Activated T-helper 1 cell treated with anti-CD3 and anti-CD28 coated beads, Interleukin-12 subunit alpha, Interleukin-12 subunit beta, Interleukin-2, Interleukin-4 antibody, amounts not matched to agents 30 ng/mL and 10 ng/mL and 1 ng/mL, durations not matched to agents 14 hours and 24 hours and 36 hours (primary cell): Measurements from ENCODE around the gene CPA5. TPM values are rescaled to one million over a fixed set of nuclear protein-coding genes. Genes with fewer than 3 reads are reported as not detected.

Experiments
- DNase-seq: peaks from one replicate; pipeline ENCODE4 v3.0.0; 2021; ENCODE audit warnings: low spot score
- H3K27ac Mint-ChIP-seq: one replicate; pipeline ENCODE4 v1.8.0; 2021; ENCODE audit warnings: mild to moderate bottlenecking, mixed read lengths
- H3K27me3 Mint-ChIP-seq: one replicate; pipeline ENCODE4 v1.8.0; 2022; ENCODE audit warnings: mild to moderate bottlenecking, moderate library complexity, mixed read lengths; ENCODE audit not compliant: insufficient read depth
- H3K36me3 Mint-ChIP-seq: one replicate; pipeline ENCODE4 v1.8.0; 2021; ENCODE audit warnings: low read depth, mixed read lengths
- H3K4me1 Mint-ChIP-seq: one replicate; pipeline ENCODE4 v1.8.0; 2021; ENCODE audit warnings: low read depth, mixed read lengths
- H3K4me3 Mint-ChIP-seq: one replicate; pipeline ENCODE4 v1.8.0; 2021; ENCODE audit warnings: mild to moderate bottlenecking, moderate library complexity, mixed read lengths
- H3K9me3 Mint-ChIP-seq: one replicate; pipeline ENCODE4 v1.8.0; 2021; ENCODE audit warnings: mixed read lengths
- intact Hi-C: fragments of 100-400 bp; cut with micrococcal nuclease; formaldehyde crosslinking; loops from one replicate; pipeline ENCODE4 v1.15.1; 2024
- total RNA-seq: library from RNA; stranded (reverse); gene quantifications from 2 replicates; pipeline ENCODE4 v1.2.3, GENCODE V29; 2022

Gene CPA5
- total RNA-seq, 1 donor from 2014 or later: 1.3 TPM

GRCh38 chr7:130341882-130342281 is 2.7 kb upstream of the CPA5 start:
- no peaks in the 10 kb centered on the region for H3K4me1 Mint-ChIP-seq
- H3K36me3 Mint-ChIP-seq: no peaks in the 10 kb centered on the region
- DNase-seq: no peak
- H3K9me3 Mint-ChIP-seq: no peaks in the 10 kb centered on the region
- intact Hi-C loops: no loop called here
- H3K27ac Mint-ChIP-seq: no peak overlapping the region
- no peak overlapping the region for H3K4me3 Mint-ChIP-seq
- H3K27me3 Mint-ChIP-seq: peaks cover 3% of the 10 kb centered on the region

GRCh38 chr7:130342701-130343380 is 1.8 kb upstream of the CPA5 start:
- Mint-ChIP-seq H3K9me3 (no peaks in the 10 kb centered on the region), H3K36me3 (no peaks in the 10 kb centered on the region), H3K4me1 (no peaks in the 10 kb centered on the region), H3K27ac (no peak overlapping the region), H3K27me3 (peaks cover 3% of the 10 kb centered on the region), H3K4me3 (no peak overlapping the region)
- intact Hi-C loops: no loop called here
- DNase-seq: no peak

DNA sequence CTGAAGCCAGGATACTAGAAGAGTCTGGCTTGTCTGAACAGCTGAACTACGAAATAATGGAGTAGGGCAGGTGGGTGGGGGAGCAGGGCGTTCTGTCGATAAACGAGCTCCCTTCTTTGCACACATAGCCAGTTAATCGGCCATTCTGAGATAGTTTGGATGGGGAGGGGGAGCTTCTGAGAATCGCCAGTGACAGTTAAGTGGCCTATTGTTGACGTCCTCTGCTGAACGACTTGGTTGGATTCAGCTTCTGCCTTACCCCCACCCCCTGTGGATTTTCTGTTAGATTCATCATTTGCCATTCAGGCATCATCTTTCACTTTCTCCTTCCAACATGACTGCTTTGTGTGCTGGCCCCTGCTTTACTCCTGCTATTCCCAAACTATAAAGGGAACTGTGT is 520 bp downstream of the CPA5 start:
- H3K27ac Mint-ChIP-seq: no peak overlapping the region
- no peaks in the 10 kb centered on the region for H3K4me1 Mint-ChIP-seq
- intact Hi-C loops: no loop called here
- no peaks in the 10 kb centered on the region for H3K9me3 Mint-ChIP-seq
- no peak for DNase-seq
- no peaks in the 10 kb centered on the region for H3K36me3 Mint-ChIP-seq
- no peak overlapping the region for H3K4me3 Mint-ChIP-seq
- H3K27me3 Mint-ChIP-seq: peaks cover 3% of the 10 kb centered on the region

GRCh38 chr7:130345725-130346124 is 1.1 kb downstream of the CPA5 start:
- no peak overlapping the region for H3K27ac Mint-ChIP-seq
- peaks cover under 1% of the 10 kb centered on the region for H3K4me1 Mint-ChIP-seq
- H3K27me3 Mint-ChIP-seq: peaks cover 3% of the 10 kb centered on the region
- H3K4me3 Mint-ChIP-seq: no peak overlapping the region
- no peaks in the 10 kb centered on the region for H3K9me3 Mint-ChIP-seq
- no peaks in the 10 kb centered on the region for H3K36me3 Mint-ChIP-seq
- intact Hi-C loops: no loop called here
- no peak for DNase-seq

DNA sequence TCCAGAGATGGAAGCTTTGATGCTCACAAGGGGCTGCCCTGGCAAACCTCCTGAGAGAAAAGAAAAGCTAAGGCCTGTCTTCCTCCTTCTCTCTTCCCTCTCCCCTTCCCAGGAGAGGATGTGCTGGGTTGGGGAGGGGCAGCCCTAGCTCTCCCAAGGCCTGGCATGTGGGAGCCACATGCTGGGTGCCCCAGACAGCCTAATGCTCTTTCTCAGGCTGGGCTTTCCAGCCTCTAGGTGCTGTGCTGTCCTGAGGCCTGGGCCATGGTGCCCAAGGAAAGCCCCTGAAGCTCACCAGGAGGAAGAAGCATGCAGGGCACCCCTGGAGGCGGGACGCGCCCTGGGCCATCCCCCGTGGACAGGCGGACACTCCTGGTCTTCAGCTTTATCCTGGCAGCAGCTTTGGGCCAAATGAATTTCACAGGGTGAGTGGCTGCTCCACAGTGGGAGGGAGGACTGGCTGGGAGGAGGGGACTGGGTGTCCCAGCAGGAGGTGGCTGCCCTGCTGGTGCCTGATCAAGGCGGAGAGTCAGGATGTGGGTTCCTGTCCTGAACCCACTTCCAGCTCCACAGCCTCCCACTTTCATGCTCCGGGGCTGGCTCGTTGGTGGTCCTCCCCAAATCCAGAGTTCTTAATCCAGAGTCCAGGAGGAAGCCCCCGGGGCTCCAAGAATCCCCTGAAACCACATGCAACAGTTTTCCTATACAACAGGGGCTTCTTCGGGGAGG is 1.7 kb downstream of the CPA5 start:
- H3K27me3 Mint-ChIP-seq: peaks cover 3% of the 10 kb centered on the region
- H3K36me3 Mint-ChIP-seq: no peaks in the 10 kb centered on the region
- peaks cover 6% of the 10 kb centered on the region for H3K4me1 Mint-ChIP-seq
- no peak for DNase-seq
- no peaks in the 10 kb centered on the region for H3K9me3 Mint-ChIP-seq
- H3K4me3 Mint-ChIP-seq: no peak overlapping the region
- H3K27ac Mint-ChIP-seq: no peak overlapping the region
- intact Hi-C loops: no loop called here

DNA sequence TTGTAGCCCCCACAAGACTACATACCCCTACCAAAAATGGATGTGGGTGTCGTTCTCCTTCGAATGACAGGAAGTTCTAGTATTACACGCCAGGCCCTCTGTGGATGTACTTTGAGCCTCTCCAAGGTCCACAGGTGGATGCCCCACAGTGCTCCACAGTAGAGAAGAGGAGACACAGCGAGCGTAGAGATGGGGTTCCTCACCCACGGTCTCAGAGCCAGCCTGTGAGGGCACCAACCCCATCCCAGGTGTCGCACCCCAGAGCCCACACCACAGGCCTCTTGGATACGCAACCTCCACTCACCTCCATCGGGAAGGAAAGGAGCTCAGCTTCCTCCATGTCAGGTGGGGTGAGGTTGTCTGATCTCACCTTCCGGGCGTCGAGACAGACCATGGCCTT is 2.3 kb downstream of the CPA5 start:
- DNase-seq: no peak
- Mint-ChIP-seq H3K4me1 (peaks cover 10% of the 10 kb centered on the region), H3K27ac (no peak overlapping the region), H3K36me3 (no peaks in the 10 kb centered on the region), H3K4me3 (no peak overlapping the region), H3K9me3 (no peaks in the 10 kb centered on the region), H3K27me3 (peaks cover 3% of the 10 kb centered on the region)
- intact Hi-C loops: no loop called here

GRCh38 chr7:130349911-130350782 is 5.5 kb downstream of the CPA5 start:
- Mint-ChIP-seq H3K4me3 (no peak overlapping the region), H3K9me3 (no peaks in the 10 kb centered on the region), H3K4me1 (peaks cover 10% of the 10 kb centered on the region), H3K27ac (no peak overlapping the region), H3K36me3 (no peaks in the 10 kb centered on the region), H3K27me3 (peaks cover 1% of the 10 kb centered on the region)
- intact Hi-C loops: no loop called here
- no peak for DNase-seq

- Mint-ChIP-seq H3K27ac (peak overlapping the region; percentile 21), H3K4me3 (no peak overlapping the region), H3K27me3 (peaks cover 1% of the 10 kb centered on the region), H3K9me3 (no peaks in the 10 kb centered on the region), H3K4me1 (peaks cover 10% of the 10 kb centered on the region), H3K36me3 (no peaks in the 10 kb centered on the region)
- intact Hi-C loops: no loop called here
- DNase-seq: no peak
Measured at GRCh38 chr7:130350945-130351790, 6.6 kb downstream of the CPA5 start.

GRCh38 chr7:130351791-130352090 is 7.1 kb downstream of the CPA5 start:
- H3K4me1 Mint-ChIP-seq: peaks cover 10% of the 10 kb centered on the region
- H3K36me3 Mint-ChIP-seq: no peaks in the 10 kb centered on the region
- no peak for DNase-seq
- intact Hi-C loops: no loop called here
- no peaks in the 10 kb centered on the region for H3K9me3 Mint-ChIP-seq
- no peak overlapping the region for H3K27ac Mint-ChIP-seq
- peaks cover 1% of the 10 kb centered on the region for H3K27me3 Mint-ChIP-seq
- H3K4me3 Mint-ChIP-seq: no peak overlapping the region

DNA sequence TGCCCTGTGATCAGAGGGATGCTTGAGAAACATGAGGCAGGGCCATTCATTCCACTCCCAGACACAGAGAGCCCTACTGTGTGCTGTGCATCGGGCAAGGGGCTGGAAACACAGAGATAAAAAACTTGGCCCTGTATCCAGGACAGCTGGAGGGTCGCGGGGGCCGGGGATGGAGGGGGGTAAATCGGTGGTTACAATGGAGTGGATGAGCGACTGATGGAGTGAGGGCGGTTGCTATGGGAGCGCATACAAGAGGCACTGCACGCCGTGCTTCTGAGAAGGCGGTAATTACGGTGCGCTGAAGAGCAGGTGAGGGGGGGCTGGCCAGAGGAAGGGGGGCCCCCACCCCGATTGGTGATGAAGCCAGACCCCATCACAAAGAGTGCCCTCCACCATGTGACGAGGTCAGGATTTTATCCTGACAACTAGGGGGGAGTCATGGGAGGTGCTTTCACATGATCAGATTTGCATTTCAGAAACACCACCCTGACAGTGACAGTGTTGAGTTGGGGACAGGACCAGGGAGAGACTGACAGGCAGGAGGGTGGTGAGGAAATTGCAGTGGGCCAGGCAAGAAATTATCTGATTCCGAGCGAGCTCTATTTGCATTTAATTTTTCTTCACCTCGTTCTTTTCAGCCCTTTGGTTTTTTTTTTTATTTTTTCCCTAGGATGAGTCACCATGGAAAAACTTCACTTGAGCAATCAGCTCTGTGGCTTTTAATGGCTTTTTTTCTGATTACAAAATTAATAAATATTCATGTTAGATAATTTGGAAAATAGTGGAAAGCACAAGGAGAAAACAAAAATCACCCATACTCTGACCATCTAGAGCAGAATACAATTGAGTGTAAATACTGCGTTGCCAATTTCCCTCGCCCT is 7.8 kb downstream of the CPA5 start:
- Mint-ChIP-seq H3K4me1 (peaks cover 10% of the 10 kb centered on the region), H3K27ac (no peak overlapping the region), H3K9me3 (no peaks in the 10 kb centered on the region), H3K36me3 (no peaks in the 10 kb centered on the region), H3K4me3 (no peak overlapping the region), H3K27me3 (peaks cover 1% of the 10 kb centered on the region)
- no peak for DNase-seq
- intact Hi-C loops: no loop called here

DNA sequence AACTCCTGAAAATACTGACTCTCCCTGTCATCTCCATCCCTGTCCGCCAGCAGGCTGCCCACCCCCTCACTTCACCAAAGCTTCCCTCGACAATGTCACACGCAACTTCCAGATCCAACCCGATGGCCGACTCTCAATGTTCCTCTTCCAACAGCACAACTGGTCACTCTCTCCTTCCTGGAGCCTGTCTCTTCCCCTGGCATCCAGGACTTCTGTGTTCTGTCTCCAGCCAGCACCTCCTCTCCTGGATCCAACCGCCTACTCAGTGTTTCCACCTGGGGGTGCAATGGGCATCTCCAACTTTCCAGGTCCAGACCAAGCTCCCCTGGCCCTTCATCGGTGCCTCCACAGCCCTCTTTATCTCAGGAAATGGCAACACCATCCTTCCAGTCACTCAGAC is 8.6 kb downstream of the CPA5 start:
- H3K36me3 Mint-ChIP-seq: no peaks in the 10 kb centered on the region
- no peak overlapping the region for H3K27ac Mint-ChIP-seq
- no peak for DNase-seq
- H3K9me3 Mint-ChIP-seq: no peaks in the 10 kb centered on the region
- H3K27me3 Mint-ChIP-seq: peaks cover 1% of the 10 kb centered on the region
- no peak overlapping the region for H3K4me3 Mint-ChIP-seq
- H3K4me1 Mint-ChIP-seq: peaks cover 10% of the 10 kb centered on the region
- intact Hi-C loops: no loop called here
